Thyroid gland (tissue), 4 donors: ENCODE measurements around the gene CEP72.

Source experiments
- POLR2A ChIP-seq, 2 donors: fragments of 450-650 bp; IDR thresholded peaks; one replicate each; pipeline ENCODE4 v1.6.1; 2017; ENCODE audit warnings: antibody characterized with exemption in 2 of 2, mild to moderate bottlenecking in 2 of 2, moderate library complexity in 1 of 2
- TF ChIP-seq, protein P1 (sequence below), 6 experiments: fragments of 200-600 bp in 3 of 6; fragments of 450-650 bp in 3 of 6; sonication (generic) in 3 of 6; IDR thresholded peaks; one replicate each; pipeline ENCODE4 v1.5.1; 2016 to 2019; ENCODE audit warnings: antibody characterized with exemption in 6 of 6, mild to moderate bottlenecking in 2 of 6, inconsistent platforms in 1 of 6, moderate library complexity in 1 of 6

DNA sequence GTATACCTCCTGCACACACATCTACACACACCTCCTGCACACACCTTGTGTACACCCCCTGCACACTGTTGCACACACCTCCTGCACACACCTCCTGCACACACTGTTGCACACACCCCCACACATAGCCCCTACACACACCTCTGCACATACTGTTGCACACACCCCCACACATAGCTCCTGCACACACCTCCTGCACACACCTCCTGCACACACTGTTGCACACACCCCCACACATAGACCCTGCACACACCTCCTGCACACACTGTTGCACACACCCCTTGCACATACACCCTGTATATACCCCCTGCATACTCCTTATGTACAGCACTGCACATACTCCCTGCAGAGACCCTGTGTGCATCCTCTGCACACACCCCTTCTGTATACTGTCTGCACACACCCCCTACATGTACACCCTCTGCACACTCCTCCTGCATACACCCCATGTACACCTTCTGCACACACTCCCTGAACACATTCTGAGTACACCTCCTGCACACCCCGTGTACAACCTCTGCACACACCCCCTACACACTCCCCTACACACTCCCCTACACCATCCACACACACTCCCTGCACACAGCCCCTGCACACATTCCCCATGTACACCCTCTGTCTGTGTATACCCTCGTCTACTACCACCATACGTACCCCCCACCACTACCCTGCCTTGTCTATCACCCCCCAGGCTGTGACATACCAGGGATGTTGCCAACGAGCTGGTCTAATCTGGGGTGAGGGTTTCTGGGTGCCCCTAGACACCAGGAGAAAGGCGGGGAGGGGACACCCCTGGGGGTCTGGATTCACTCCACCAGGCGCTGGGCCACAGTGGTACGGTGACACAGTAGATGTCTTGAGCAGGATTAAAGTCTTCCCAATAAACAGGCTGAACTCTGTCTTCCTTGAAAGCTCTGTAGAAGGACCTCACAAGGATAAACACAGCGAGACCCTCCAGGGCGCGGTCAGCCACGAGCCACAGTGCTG lies 1.1 kb upstream of the CEP72 start:
- TF ChIP-seq, protein P1, sequence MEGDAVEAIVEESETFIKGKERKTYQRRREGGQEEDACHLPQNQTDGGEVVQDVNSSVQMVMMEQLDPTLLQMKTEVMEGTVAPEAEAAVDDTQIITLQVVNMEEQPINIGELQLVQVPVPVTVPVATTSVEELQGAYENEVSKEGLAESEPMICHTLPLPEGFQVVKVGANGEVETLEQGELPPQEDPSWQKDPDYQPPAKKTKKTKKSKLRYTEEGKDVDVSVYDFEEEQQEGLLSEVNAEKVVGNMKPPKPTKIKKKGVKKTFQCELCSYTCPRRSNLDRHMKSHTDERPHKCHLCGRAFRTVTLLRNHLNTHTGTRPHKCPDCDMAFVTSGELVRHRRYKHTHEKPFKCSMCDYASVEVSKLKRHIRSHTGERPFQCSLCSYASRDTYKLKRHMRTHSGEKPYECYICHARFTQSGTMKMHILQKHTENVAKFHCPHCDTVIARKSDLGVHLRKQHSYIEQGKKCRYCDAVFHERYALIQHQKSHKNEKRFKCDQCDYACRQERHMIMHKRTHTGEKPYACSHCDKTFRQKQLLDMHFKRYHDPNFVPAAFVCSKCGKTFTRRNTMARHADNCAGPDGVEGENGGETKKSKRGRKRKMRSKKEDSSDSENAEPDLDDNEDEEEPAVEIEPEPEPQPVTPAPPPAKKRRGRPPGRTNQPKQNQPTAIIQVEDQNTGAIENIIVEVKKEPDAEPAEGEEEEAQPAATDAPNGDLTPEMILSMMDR (IDR thresholded peaks at IDR 0.05): no peak
- TF ChIP-seq POLR2A (IDR thresholded peaks at IDR 0.05): no peak
